ENCODE measurements around the gene CAV3. TPM values are rescaled to one million over a fixed set of nuclear protein-coding genes. Genes with fewer than 3 reads are reported as not detected.

The CAV3 gene
- total RNA-seq, 1 experiment from 2014 or later, result not detected

- intact Hi-C loops (cut with micrococcal nuclease), result loop anchor here (5.0 kb wide), 1 partner anchor 46 kb away; no protein-coding TSS in a partner anchor
- POLR2A ChIA-PET, result interaction anchor here (1.0 to 1.2 kb wide), 2 partner anchors 14 to 17 kb away, joined by 4 to 6 read pairs; no protein-coding TSS in a partner anchor
- H3K4me1 Mint-ChIP-seq (ENCODE audit: insufficient read depth, unreplicated experiment), result peaks cover 13% of the 10 kb centered on the region
- H3K27ac Mint-ChIP-seq (ENCODE audit: low read depth, unreplicated experiment), result peak overlapping the region; percentile 72
- no peaks in the 10 kb centered on the region for H3K36me3 Mint-ChIP-seq (ENCODE audit: insufficient read depth, unreplicated experiment)
- no peaks in the 10 kb centered on the region for H3K27me3 Mint-ChIP-seq (ENCODE audit: insufficient read depth, unreplicated experiment)
- H3K4me3 Mint-ChIP-seq (ENCODE audit: unreplicated experiment), result no peak overlapping the region
- no peaks in the 10 kb centered on the region for H3K9me3 Mint-ChIP-seq (ENCODE audit: unreplicated experiment)
- no TSS peak for BruUV-seq (replicated peaks)
- CTCF ChIA-PET, result interaction anchor here (1.0 to 3.9 kb wide), 2 partner anchors 12 to 75 kb away, joined by 3 to 31 read pairs; partner anchors contain the start of gene OXTR
- TF ChIP-seq CTCF (IDR thresholded peaks at IDR 0.05; ENCODE audit: unreplicated experiment), result peak; percentile 19
- peak; percentile 80 for DNase-seq (ENCODE audit: unreplicated experiment)
Measured at GRCh38 chr3:8757551-8758518, 24.2 kb downstream of the CAV3 start.

DNA sequence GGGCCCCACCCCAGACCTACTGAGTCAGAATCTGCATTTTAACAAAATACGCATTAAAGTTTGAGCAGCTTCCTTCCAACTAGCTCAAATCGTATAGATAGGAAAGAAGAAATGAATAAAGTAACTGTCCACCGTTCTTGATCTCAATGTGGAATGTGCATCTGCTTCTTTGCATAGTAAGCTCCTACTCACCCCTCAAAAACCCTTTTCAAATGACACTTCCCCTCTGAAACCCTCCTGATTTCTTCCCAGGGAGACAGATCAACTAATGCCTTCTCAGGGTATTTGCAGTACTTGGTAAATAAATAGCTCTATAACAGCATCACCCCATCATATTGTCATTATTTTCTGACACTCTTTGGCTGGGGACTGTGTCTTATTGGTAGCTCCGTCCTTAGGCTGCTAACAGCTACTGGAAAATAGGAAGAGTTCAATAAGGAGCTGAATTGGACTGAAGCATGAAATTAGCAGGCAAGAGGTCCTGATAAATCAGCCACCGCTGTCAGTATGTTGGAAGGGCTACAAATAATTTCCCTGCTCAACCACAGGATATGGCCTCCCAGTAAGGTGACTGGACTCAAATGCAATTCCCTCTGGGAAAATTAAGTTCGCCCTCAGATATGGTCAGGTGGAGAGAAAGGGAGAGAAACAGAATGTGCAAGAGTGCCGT is 25.6 kb downstream of the CAV3 start:
- Mint-ChIP-seq H3K27me3 (ENCODE audit: insufficient read depth, unreplicated experiment) (no peaks in the 10 kb centered on the region), H3K36me3 (ENCODE audit: insufficient read depth, unreplicated experiment) (no peaks in the 10 kb centered on the region), H3K4me3 (ENCODE audit: unreplicated experiment) (no peak overlapping the region), H3K4me1 (ENCODE audit: insufficient read depth, unreplicated experiment) (peaks cover 13% of the 10 kb centered on the region), H3K27ac (ENCODE audit: low read depth, unreplicated experiment) (no peak overlapping the region), H3K9me3 (ENCODE audit: unreplicated experiment) (no peaks in the 10 kb centered on the region)
- intact Hi-C loops (cut with micrococcal nuclease), result loop anchor here (5.0 kb wide), 1 partner anchor 47 kb away; no protein-coding TSS in a partner anchor
- POLR2A ChIA-PET, result interaction anchor here (1.2 kb wide), 1 partner anchor 19 kb away, joined by 4 read pairs; no protein-coding TSS in a partner anchor
- CTCF ChIA-PET, result interaction anchor here (0.6 to 3.9 kb wide), 4 partner anchors 10 to 127 kb away, joined by 3 to 31 read pairs (median 4); partner anchors contain the start of gene OXTR
- no TSS peak for BruUV-seq (replicated peaks)
- no peak for TF ChIP-seq CTCF (IDR thresholded peaks at IDR 0.05; ENCODE audit: unreplicated experiment)
- no peak for DNase-seq (ENCODE audit: unreplicated experiment)

DNA sequence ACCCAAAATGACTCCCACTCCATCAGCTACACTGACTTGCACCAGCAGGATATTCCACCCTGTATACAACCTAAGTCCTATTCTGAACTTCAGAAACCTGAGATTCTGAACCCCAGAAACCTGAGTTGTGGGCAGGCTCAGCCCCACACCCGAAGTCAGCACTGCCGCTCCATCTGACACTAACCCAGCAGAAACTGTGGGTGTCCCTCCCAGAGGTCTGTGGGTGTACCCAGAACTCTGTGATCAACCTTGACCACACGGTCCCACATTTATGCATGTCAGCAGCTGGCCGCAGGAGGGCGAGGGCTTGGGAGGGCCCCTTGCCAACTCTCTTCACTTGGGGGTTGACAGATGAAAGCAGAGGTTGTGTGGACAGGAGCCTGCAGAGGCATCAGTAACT is 26.5 kb downstream of the CAV3 start:
- Mint-ChIP-seq H3K27me3 (ENCODE audit: insufficient read depth, unreplicated experiment) (no peaks in the 10 kb centered on the region), H3K9me3 (ENCODE audit: unreplicated experiment) (no peaks in the 10 kb centered on the region), H3K36me3 (ENCODE audit: insufficient read depth, unreplicated experiment) (no peaks in the 10 kb centered on the region), H3K4me1 (ENCODE audit: insufficient read depth, unreplicated experiment) (peaks cover 13% of the 10 kb centered on the region), H3K4me3 (ENCODE audit: unreplicated experiment) (no peak overlapping the region), H3K27ac (ENCODE audit: low read depth, unreplicated experiment) (no peak overlapping the region)
- CTCF ChIA-PET, result interaction anchor here (0.6 to 3.9 kb wide), 2 partner anchors 10 to 155 kb away, joined by 3 to 31 read pairs; partner anchors contain the start of gene OXTR
- no TSS peak for BruUV-seq (replicated peaks)
- POLR2A ChIA-PET, result no interaction called here
- DNase-seq (ENCODE audit: unreplicated experiment), result no peak
- TF ChIP-seq CTCF (IDR thresholded peaks at IDR 0.05; ENCODE audit: unreplicated experiment), result no peak
- intact Hi-C loops (cut with micrococcal nuclease), result no loop called here

- ChIA-PET CTCF (interaction anchor here (0.6 to 3.9 kb wide), 2 partner anchors 9 to 155 kb away, joined by 3 to 31 read pairs; partner anchors contain the start of gene OXTR), POLR2A (no interaction called here)
- intact Hi-C loops (cut with micrococcal nuclease), result no loop called here
- H3K9me3 Mint-ChIP-seq (ENCODE audit: unreplicated experiment), result no peaks in the 10 kb centered on the region
- H3K4me3 Mint-ChIP-seq (ENCODE audit: unreplicated experiment), result no peak overlapping the region
- H3K27me3 Mint-ChIP-seq (ENCODE audit: insufficient read depth, unreplicated experiment), result no peaks in the 10 kb centered on the region
- H3K27ac Mint-ChIP-seq (ENCODE audit: low read depth, unreplicated experiment), result no peak overlapping the region
- no peaks in the 10 kb centered on the region for H3K36me3 Mint-ChIP-seq (ENCODE audit: insufficient read depth, unreplicated experiment)
- no peak for DNase-seq (ENCODE audit: unreplicated experiment)
- BruUV-seq (replicated peaks), result no TSS peak
- peaks cover 13% of the 10 kb centered on the region for H3K4me1 Mint-ChIP-seq (ENCODE audit: insufficient read depth, unreplicated experiment)
- TF ChIP-seq CTCF (IDR thresholded peaks at IDR 0.05; ENCODE audit: unreplicated experiment), result no peak
Measured at GRCh38 chr3:8760506-8760905, 26.9 kb downstream of the CAV3 start.
